HEK293 (cell line): Measurements from ENCODE around the gene KYAT1.
A peak's percentile ranks its signal among the peaks of the same experiment; 100 is the strongest.

ENCODE experiments used
- CTCF ChIA-PET: fragments of 350-600 bp; formaldehyde crosslinking; extraction: SDS; loops from one replicate; lab custom pipeline; 2021; ENCODE audit warnings: antibody characterized with exemption; lab: Yijun Ruan, JAX
- POLR2A ChIA-PET: fragments of 300-600 bp; formaldehyde crosslinking; extraction: SDS; loops from one replicate; lab custom pipeline; 2020; ENCODE audit warnings: antibody characterized with exemption, inconsistent platforms; lab: Yijun Ruan, JAX
- H3K27ac ChIP-seq: fragments of 200-500 bp; sonication (Bioruptor generic); 2 replicates; pipeline ENCODE4 v1.5.1; 2014; ENCODE audit warnings: low read depth, low read length, control low read depth, inconsistent platforms; ENCODE audit errors: extremely low read depth
- H3K36me3 ChIP-seq, 2 experiments: fragments of 200-500 bp in 1 of 2; sonication (Bioruptor generic) in 1 of 2; 1 replicate in 1 of 2; 2 replicates in 1 of 2; pipeline ENCODE4 v1.5.1; 2014 to 2017; ENCODE audit warnings: inconsistent platforms in 2 of 2, low read length in 2 of 2; ENCODE audit not compliant: control insufficient read depth in 2 of 2, insufficient read depth in 1 of 2
- H3K4me1 ChIP-seq: fragments of 200-500 bp; sonication (Bioruptor generic); 2 replicates; pipeline ENCODE4 v1.5.1; 2014; ENCODE audit warnings: mild to moderate bottlenecking, low read length, inconsistent platforms; ENCODE audit not compliant: control insufficient read depth, insufficient read depth
- H3K4me3 ChIP-seq: 2 replicates; pipeline ENCODE4 v1.5.1; 2011; ENCODE audit warnings: low read depth, mild to moderate bottlenecking, control low read depth, low read length, moderate library complexity
- H3K9me3 ChIP-seq: fragments of 200-500 bp; sonication (Bioruptor generic); 2 replicates; pipeline ENCODE4 v1.5.1; 2014; ENCODE audit warnings: low read depth, low read length, inconsistent platforms; ENCODE audit not compliant: control insufficient read depth, insufficient read depth
- GLIS2 ChIP-seq: fragments of 450-650 bp; formaldehyde crosslinking; IDR thresholded peaks from 2 replicates; pipeline ENCODE4 v1.5.1; 2016; ENCODE audit warnings: missing biosample characterization, missing genetic modification characterization
- HIC1 ChIP-seq: fragments of 450-650 bp; formaldehyde crosslinking; IDR thresholded peaks from 2 replicates; pipeline ENCODE4 v1.5.1; 2016; ENCODE audit warnings: missing biosample characterization, missing genetic modification characterization
- KLF1 ChIP-seq: fragments of 450-650 bp; formaldehyde crosslinking; IDR thresholded peaks from 2 replicates; pipeline ENCODE4 v1.5.1; 2016; ENCODE audit warnings: missing biosample characterization, missing genetic modification characterization
- MYNN ChIP-seq: fragments of 450-650 bp; formaldehyde crosslinking; IDR thresholded peaks from 2 replicates; pipeline ENCODE4 v1.5.1; 2016; ENCODE audit warnings: missing biosample characterization, missing genetic modification characterization, borderline replicate concordance
- MZF1 ChIP-seq: fragments of 450-650 bp; formaldehyde crosslinking; IDR thresholded peaks from 2 replicates; pipeline ENCODE4 v1.5.1; 2017; ENCODE audit warnings: missing biosample characterization, missing genetic modification characterization, borderline replicate concordance
- TCF7L2 ChIP-seq: IDR thresholded peaks from 2 replicates; pipeline ENCODE4 v1.6.1; 2011; ENCODE audit warnings: low read depth, mild to moderate bottlenecking, inconsistent platforms, low read length, moderate library complexity, borderline replicate concordance
- ZBTB44 ChIP-seq: fragments of 450-650 bp; IDR thresholded peaks from 2 replicates; pipeline ENCODE4 v1.5.1; 2018; ENCODE audit warnings: missing biosample characterization, mild to moderate bottlenecking, missing genetic modification characterization
- ZEB2 ChIP-seq: fragments of 450-650 bp; formaldehyde crosslinking; IDR thresholded peaks from 2 replicates; pipeline ENCODE4 v1.5.1; 2016; ENCODE audit warnings: missing biosample characterization, missing genetic modification characterization
- ZNF169 ChIP-seq: fragments of 450-650 bp; formaldehyde crosslinking; IDR thresholded peaks from 2 replicates; pipeline ENCODE4 v1.5.1; 2016; ENCODE audit warnings: missing biosample characterization, missing genetic modification characterization
- ZNF311 ChIP-seq: fragments of 450-650 bp; formaldehyde crosslinking; IDR thresholded peaks from 2 replicates; pipeline ENCODE4 v1.5.1; 2017; ENCODE audit warnings: missing biosample characterization, missing genetic modification characterization, borderline replicate concordance
- ZNF350 ChIP-seq: fragments of 450-650 bp; formaldehyde crosslinking; IDR thresholded peaks from 2 replicates; pipeline ENCODE4 v1.5.0; 2017; ENCODE audit warnings: missing biosample characterization, mild to moderate bottlenecking, missing genetic modification characterization
- ZNF426 ChIP-seq: fragments of 450-650 bp; formaldehyde crosslinking; IDR thresholded peaks from 2 replicates; pipeline ENCODE4 v1.5.1; 2017; ENCODE audit warnings: missing biosample characterization, missing genetic modification characterization, mild to moderate bottlenecking, inconsistent platforms, moderate library complexity
- ZNF473 ChIP-seq: fragments of 450-650 bp; formaldehyde crosslinking; IDR thresholded peaks from 2 replicates; pipeline ENCODE4 v1.5.1; 2017; ENCODE audit warnings: missing biosample characterization, missing genetic modification characterization
- ZNF580 ChIP-seq: fragments of 450-650 bp; formaldehyde crosslinking; IDR thresholded peaks from 2 replicates; pipeline ENCODE4 v1.5.1; 2016; ENCODE audit warnings: missing biosample characterization, missing genetic modification characterization
- ZNF624 ChIP-seq: fragments of 450-650 bp; formaldehyde crosslinking; IDR thresholded peaks from 2 replicates; pipeline ENCODE4 v1.5.1; 2017; ENCODE audit warnings: missing biosample characterization, missing genetic modification characterization
- ZNF645 ChIP-seq: fragments of 450-650 bp; formaldehyde crosslinking; IDR thresholded peaks from 2 replicates; pipeline ENCODE4; 2016; ENCODE audit warnings: missing biosample characterization, missing genetic modification characterization
- ZNF658 ChIP-seq: fragments of 450-650 bp; formaldehyde crosslinking; IDR thresholded peaks from 2 replicates; pipeline ENCODE4; 2016; ENCODE audit warnings: missing biosample characterization, missing genetic modification characterization
- ZNF692 ChIP-seq: fragments of 450-650 bp; formaldehyde crosslinking; IDR thresholded peaks from 2 replicates; pipeline ENCODE4 v1.5.1; 2016; ENCODE audit warnings: missing biosample characterization, missing genetic modification characterization
- ZNF701 ChIP-seq: fragments of 450-650 bp; formaldehyde crosslinking; IDR thresholded peaks from 2 replicates; pipeline ENCODE4 v1.5.1; 2016; ENCODE audit warnings: missing biosample characterization, missing genetic modification characterization
- ZNF707 ChIP-seq: fragments of 450-650 bp; formaldehyde crosslinking; IDR thresholded peaks from 2 replicates; pipeline ENCODE4 v1.5.1; 2016; ENCODE audit warnings: missing biosample characterization, missing genetic modification characterization
- TF ChIP-seq, protein P1 (sequence below): fragments of 450-650 bp; formaldehyde crosslinking; IDR thresholded peaks from 2 replicates; pipeline ENCODE4 v1.5.1; 2016; ENCODE audit warnings: missing biosample characterization, missing genetic modification characterization
- TF ChIP-seq, protein P2 (sequence below): fragments of 450-650 bp; formaldehyde crosslinking; IDR thresholded peaks from 2 replicates; pipeline ENCODE4 v1.5.1; 2016; ENCODE audit warnings: missing biosample characterization, missing genetic modification characterization

The KYAT1 gene

GRCh38 chr9:128819716-128820664 lies 61.8 kb downstream of the KYAT1 start (continued):
- TF ChIP-seq, protein P1, sequence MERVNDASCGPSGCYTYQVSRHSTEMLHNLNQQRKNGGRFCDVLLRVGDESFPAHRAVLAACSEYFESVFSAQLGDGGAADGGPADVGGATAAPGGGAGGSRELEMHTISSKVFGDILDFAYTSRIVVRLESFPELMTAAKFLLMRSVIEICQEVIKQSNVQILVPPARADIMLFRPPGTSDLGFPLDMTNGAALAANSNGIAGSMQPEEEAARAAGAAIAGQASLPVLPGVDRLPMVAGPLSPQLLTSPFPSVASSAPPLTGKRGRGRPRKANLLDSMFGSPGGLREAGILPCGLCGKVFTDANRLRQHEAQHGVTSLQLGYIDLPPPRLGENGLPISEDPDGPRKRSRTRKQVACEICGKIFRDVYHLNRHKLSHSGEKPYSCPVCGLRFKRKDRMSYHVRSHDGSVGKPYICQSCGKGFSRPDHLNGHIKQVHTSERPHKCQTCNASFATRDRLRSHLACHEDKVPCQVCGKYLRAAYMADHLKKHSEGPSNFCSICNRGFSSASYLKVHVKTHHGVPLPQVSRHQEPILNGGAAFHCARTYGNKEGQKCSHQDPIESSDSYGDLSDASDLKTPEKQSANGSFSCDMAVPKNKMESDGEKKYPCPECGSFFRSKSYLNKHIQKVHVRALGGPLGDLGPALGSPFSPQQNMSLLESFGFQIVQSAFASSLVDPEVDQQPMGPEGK (tag by site-specific recombination) = peak; percentile 30; the same call in 1 of the 2 replicates
- TF ChIP-seq TCF7L2 = no peak
- TF ChIP-seq MZF1 (tag by site-specific recombination) = no peak
- TF ChIP-seq ZNF580 = no peak
- 0 out of 2 replicates have a peak, but pooled peaks have one; percentile 12 for TF ChIP-seq GLIS2

DNA sequence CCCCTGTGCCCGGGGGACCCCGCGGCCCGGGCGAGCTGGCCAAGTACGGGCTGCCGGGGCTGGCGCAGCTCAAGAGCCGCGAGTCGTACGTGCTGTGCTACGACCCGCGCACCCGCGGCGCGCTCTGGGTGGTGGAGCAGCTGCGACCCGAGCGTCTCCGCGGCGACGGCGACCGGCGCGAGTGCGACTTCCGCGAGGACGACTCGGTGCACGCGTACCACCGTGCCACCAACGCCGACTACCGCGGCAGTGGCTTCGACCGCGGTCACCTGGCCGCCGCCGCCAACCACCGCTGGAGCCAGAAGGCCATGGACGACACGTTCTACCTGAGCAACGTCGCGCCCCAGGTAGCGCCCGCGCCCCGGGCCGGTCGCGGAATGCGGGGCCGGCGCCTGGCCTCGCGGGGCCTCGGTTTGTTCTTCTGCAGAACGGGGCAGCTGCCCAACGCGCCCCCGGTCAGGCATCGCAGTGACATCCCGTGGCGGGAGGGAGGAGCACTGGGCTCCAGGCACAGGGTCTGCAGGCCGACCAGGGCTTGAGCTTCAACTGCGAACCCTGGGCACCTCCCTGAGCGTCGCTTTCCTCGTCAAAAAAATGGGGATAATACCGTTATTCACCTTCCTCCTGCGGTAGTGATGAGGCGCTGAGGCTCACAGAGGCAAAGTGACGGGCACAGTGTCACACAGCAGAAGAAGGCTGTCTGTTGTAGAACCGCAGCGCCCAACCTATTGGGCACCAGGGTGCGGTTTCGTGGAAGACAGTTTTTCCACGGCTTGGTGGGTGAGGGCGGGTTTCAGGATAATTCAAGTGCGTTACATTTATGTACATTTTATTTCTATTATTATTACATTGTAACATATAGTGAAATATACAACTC lies 62.7 kb downstream of the KYAT1 start:
- no peaks in the 10 kb centered on the region for H3K9me3 ChIP-seq
- no peaks in the 10 kb centered on the region for H3K4me1 ChIP-seq
- peak overlapping the region; percentile 74; the same call in 1 of the 2 replicates for H3K27ac ChIP-seq
- H3K36me3 ChIP-seq = peaks cover 0 to 40% of the 10 kb centered on the region in 2 experiments; a peak in 1 of 3 replicates
- peak overlapping the region; percentile 60 for H3K4me3 ChIP-seq
- ChIA-PET CTCF (interaction anchor here (0.7 to 2.3 kb wide), 16 partner anchors 8 to 184 kb away, joined by 3 to 16 read pairs (median 6); no protein-coding TSS in a partner anchor), POLR2A (interaction anchor here (1.0 to 4.1 kb wide), 17 partner anchors 10 to 262 kb away, joined by 3 to 94 read pairs (median 5); partner anchors contain the start of genes SPOUT1 and ZDHHC12)
- TF ChIP-seq TCF7L2 = no peak
- TF ChIP-seq, protein P2, sequence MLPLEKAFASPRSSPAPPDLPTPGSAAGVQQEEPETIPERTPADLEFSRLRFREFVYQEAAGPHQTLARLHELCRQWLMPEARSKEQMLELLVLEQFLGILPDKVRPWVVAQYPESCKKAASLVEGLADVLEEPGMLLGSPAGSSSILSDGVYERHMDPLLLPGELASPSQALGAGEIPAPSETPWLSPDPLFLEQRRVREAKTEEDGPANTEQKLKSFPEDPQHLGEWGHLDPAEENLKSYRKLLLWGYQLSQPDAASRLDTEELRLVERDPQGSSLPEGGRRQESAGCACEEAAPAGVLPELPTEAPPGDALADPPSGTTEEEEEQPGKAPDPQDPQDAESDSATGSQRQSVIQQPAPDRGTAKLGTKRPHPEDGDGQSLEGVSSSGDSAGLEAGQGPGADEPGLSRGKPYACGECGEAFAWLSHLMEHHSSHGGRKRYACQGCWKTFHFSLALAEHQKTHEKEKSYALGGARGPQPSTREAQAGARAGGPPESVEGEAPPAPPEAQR (tag by site-specific recombination) = no peak
- no peak for TF ChIP-seq ZNF658 (tag by site-specific recombination)
- TF ChIP-seq ZEB2 (tag by site-specific recombination) = no peak
- TF ChIP-seq ZNF624 (tag by site-specific recombination) = no peak
- no peak for TF ChIP-seq ZNF707 (tag by site-specific recombination)
- no peak for TF ChIP-seq MYNN (tag by site-specific recombination)
- TF ChIP-seq ZNF426 (tag by site-specific recombination) = no peak
- TF ChIP-seq ZNF311 (tag by site-specific recombination) = no peak
- no peak for TF ChIP-seq ZNF350
- no peak for TF ChIP-seq ZBTB44 (tag by site-specific recombination)
- TF ChIP-seq KLF1 (tag by site-specific recombination) = no peak
- TF ChIP-seq ZNF169 = no peak
- no peak for TF ChIP-seq ZNF645 (tag by site-specific recombination)
- TF ChIP-seq ZNF701 (tag by site-specific recombination) = no peak
- peak; percentile 46; the same call in 1 of the 2 replicates for TF ChIP-seq HIC1 (tag by site-specific recombination)
- no peak for TF ChIP-seq ZNF473 (tag by site-specific recombination)
- peak; percentile 51 for TF ChIP-seq ZNF692 (tag by site-specific recombination)
